Measurements from ENCODE around the gene DEXI. TPM values are rescaled to one million over a fixed set of nuclear protein-coding genes. Genes with fewer than 3 reads are reported as not detected.
A peak's percentile ranks its signal among the peaks of the same experiment; 100 is the strongest.

DEXI gene
- total RNA-seq, 2 experiments from 2014 or later, result 23.4 to 25.9 TPM

- H3K27me3 Mint-ChIP-seq (ENCODE audit: low read depth), result no peaks in the 10 kb centered on the region
- peaks cover 21% of the 10 kb centered on the region for H3K36me3 Mint-ChIP-seq (ENCODE audit: low read depth)
- no peak overlapping the region for H3K27ac Mint-ChIP-seq
- H3K4me3 Mint-ChIP-seq, result peak overlapping the region; percentile 95
- H3K4me1 Mint-ChIP-seq (ENCODE audit: low read depth), result peaks cover 74% of the 10 kb centered on the region
- no peak for DNase-seq
- CTCF ChIA-PET, result interaction anchor here (2.4 to 2.9 kb wide), 2 partner anchors 10 to 21 kb away, joined by 7 to 8 read pairs; no protein-coding TSS in a partner anchor
- intact Hi-C loops (cut with micrococcal nuclease), result loop anchor here (5.0 to 10.0 kb wide), 4 partner anchors 427 to 1138 kb away; partner anchors contain the start of genes GSPT1 and LITAF
- no peaks in the 10 kb centered on the region for H3K9me3 Mint-ChIP-seq
Measured at GRCh38 chr16:10939649-10940234, 2.5 kb downstream of the DEXI start.

- no peaks in the 10 kb centered on the region for H3K9me3 Mint-ChIP-seq
- CTCF ChIA-PET, result interaction anchor here (2.4 to 2.9 kb wide), 2 partner anchors 10 to 20 kb away, joined by 7 to 8 read pairs; no protein-coding TSS in a partner anchor
- H3K27ac Mint-ChIP-seq, result peak overlapping the region; percentile 43
- H3K4me3 Mint-ChIP-seq, result peak overlapping the region; percentile 95
- H3K27me3 Mint-ChIP-seq (ENCODE audit: low read depth), result no peaks in the 10 kb centered on the region
- no peak for DNase-seq
- intact Hi-C loops (cut with micrococcal nuclease), result loop anchor here (5.0 kb wide), 1 partner anchor 427 kb away; no protein-coding TSS in a partner anchor
- H3K4me1 Mint-ChIP-seq (ENCODE audit: low read depth), result peaks cover 78% of the 10 kb centered on the region
- peaks cover 21% of the 10 kb centered on the region for H3K36me3 Mint-ChIP-seq (ENCODE audit: low read depth)
Measured at GRCh38 chr16:10938796-10939648, 3.2 kb downstream of the DEXI start.

- intact Hi-C loops (cut with micrococcal nuclease), result loop anchor here (5.0 kb wide), 1 partner anchor 426 kb away; no protein-coding TSS in a partner anchor
- CTCF ChIA-PET, result interaction anchor here (2.4 to 2.9 kb wide), 2 partner anchors 11 to 20 kb away, joined by 7 to 8 read pairs; no protein-coding TSS in a partner anchor
- H3K36me3 Mint-ChIP-seq (ENCODE audit: low read depth), result peaks cover 24% of the 10 kb centered on the region
- H3K4me1 Mint-ChIP-seq (ENCODE audit: low read depth), result peaks cover 78% of the 10 kb centered on the region
- peak overlapping the region; percentile 43 for H3K27ac Mint-ChIP-seq
- DNase-seq, result peak; percentile 86
- H3K4me3 Mint-ChIP-seq, result peak overlapping the region; percentile 95
- no peaks in the 10 kb centered on the region for H3K27me3 Mint-ChIP-seq (ENCODE audit: low read depth)
- H3K9me3 Mint-ChIP-seq, result no peaks in the 10 kb centered on the region
Measured at GRCh38 chr16:10938321-10938720, 3.9 kb downstream of the DEXI start.

GRCh38 chr16:10937068-10937859 is 5.0 kb downstream of the DEXI start:
- intact Hi-C loops (cut with micrococcal nuclease), result loop anchor here (5.0 kb wide), 1 partner anchor 425 kb away; no protein-coding TSS in a partner anchor
- H3K4me1 Mint-ChIP-seq (ENCODE audit: low read depth), result peaks cover 73% of the 10 kb centered on the region
- CTCF ChIA-PET, result interaction anchor here (0.8 to 2.9 kb wide), 5 partner anchors 9 to 193 kb away, joined by 3 to 10 read pairs (median 4); partner anchors contain the start of gene NUBP1
- H3K9me3 Mint-ChIP-seq, result no peaks in the 10 kb centered on the region
- no peaks in the 10 kb centered on the region for H3K27me3 Mint-ChIP-seq (ENCODE audit: low read depth)
- H3K4me3 Mint-ChIP-seq, result peak overlapping the region; percentile 95
- peaks cover 25% of the 10 kb centered on the region for H3K36me3 Mint-ChIP-seq (ENCODE audit: low read depth)
- DNase-seq, result no peak
- no peak overlapping the region for H3K27ac Mint-ChIP-seq

- Mint-ChIP-seq H3K27ac (no peak overlapping the region), H3K36me3 (ENCODE audit: low read depth) (peaks cover 26% of the 10 kb centered on the region), H3K9me3 (no peaks in the 10 kb centered on the region), H3K4me3 (no peak overlapping the region), H3K4me1 (ENCODE audit: low read depth) (peaks cover 74% of the 10 kb centered on the region), H3K27me3 (ENCODE audit: low read depth) (no peaks in the 10 kb centered on the region)
- no peak for DNase-seq
- CTCF ChIA-PET, result interaction anchor here (0.8 to 2.2 kb wide), 3 partner anchors 8 to 27 kb away, joined by 3 to 10 read pairs (median 4); no protein-coding TSS in a partner anchor
- intact Hi-C loops (cut with micrococcal nuclease), result loop anchor here (5.0 kb wide), 1 partner anchor 424 kb away; no protein-coding TSS in a partner anchor
Measured at GRCh38 chr16:10936272-10936984, 5.8 kb downstream of the DEXI start.

GRCh38 chr16:10935226-10935915 is 6.9 kb downstream of the DEXI start:
- H3K4me1 Mint-ChIP-seq (ENCODE audit: low read depth), result peaks cover 68% of the 10 kb centered on the region
- CTCF ChIA-PET, result interaction anchor here (2.2 kb wide), 1 partner anchor 17 kb away, joined by 10 read pairs; no protein-coding TSS in a partner anchor
- intact Hi-C loops (cut with micrococcal nuclease), result loop anchor here (5.0 kb wide), 1 partner anchor 423 kb away; no protein-coding TSS in a partner anchor

GRCh38 chr16:10934325-10935107 is 7.8 kb downstream of the DEXI start:
- peaks cover 23% of the 10 kb centered on the region for H3K36me3 Mint-ChIP-seq (ENCODE audit: low read depth)
- H3K9me3 Mint-ChIP-seq, result no peaks in the 10 kb centered on the region
- no peak for DNase-seq
- intact Hi-C loops (cut with micrococcal nuclease), result loop anchor here (5.0 kb wide), 1 partner anchor 422 kb away; no protein-coding TSS in a partner anchor
- CTCF ChIA-PET, result no interaction called here
- H3K4me3 Mint-ChIP-seq, result no peak overlapping the region
- H3K27me3 Mint-ChIP-seq (ENCODE audit: low read depth), result no peaks in the 10 kb centered on the region
- H3K4me1 Mint-ChIP-seq (ENCODE audit: low read depth), result peaks cover 60% of the 10 kb centered on the region
- no peak overlapping the region for H3K27ac Mint-ChIP-seq

More at GRCh38 chr16:10935226-10935915, 6.9 kb downstream of the DEXI start:
- Mint-ChIP-seq H3K27ac (no peak overlapping the region), H3K4me3 (no peak overlapping the region), H3K27me3 (ENCODE audit: low read depth) (no peaks in the 10 kb centered on the region), H3K9me3 (no peaks in the 10 kb centered on the region), H3K36me3 (ENCODE audit: low read depth) (peaks cover 24% of the 10 kb centered on the region)
- no peak for DNase-seq

GRCh38 chr16:10933865-10934264 is 8.4 kb downstream of the DEXI start:
- H3K27ac Mint-ChIP-seq, result no peak overlapping the region

GRCh38 chr16:10932959-10933710 is 9.1 kb downstream of the DEXI start:
- Mint-ChIP-seq H3K9me3 (no peaks in the 10 kb centered on the region), H3K4me3 (no peak overlapping the region), H3K27ac (no peak overlapping the region), H3K36me3 (ENCODE audit: low read depth) (peaks cover 14% of the 10 kb centered on the region), H3K4me1 (ENCODE audit: low read depth) (peaks cover 46% of the 10 kb centered on the region), H3K27me3 (ENCODE audit: low read depth) (no peaks in the 10 kb centered on the region)
- CTCF ChIA-PET, result interaction anchor here (0.7 to 1.2 kb wide), 2 partner anchors 14 to 32 kb away, joined by 3 to 5 read pairs; no protein-coding TSS in a partner anchor
- no peak for DNase-seq
- intact Hi-C loops (cut with micrococcal nuclease), result no loop called here

More at GRCh38 chr16:10933865-10934264, 8.4 kb downstream of the DEXI start:
- no peaks in the 10 kb centered on the region for H3K27me3 Mint-ChIP-seq (ENCODE audit: low read depth)
- CTCF ChIA-PET, result no interaction called here
- H3K9me3 Mint-ChIP-seq, result no peaks in the 10 kb centered on the region
- intact Hi-C loops (cut with micrococcal nuclease), result no loop called here
- H3K4me3 Mint-ChIP-seq, result no peak overlapping the region
- no peak for DNase-seq
- peaks cover 19% of the 10 kb centered on the region for H3K36me3 Mint-ChIP-seq (ENCODE audit: low read depth)
- H3K4me1 Mint-ChIP-seq (ENCODE audit: low read depth), result peaks cover 54% of the 10 kb centered on the region

All from activated naive CD4-positive, alpha-beta T cell treated with anti-CD3 and anti-CD28 coated beads for 36 hours (primary cell).